ENCODE measurements around the gene STAP2. TPM values are rescaled to one million over a fixed set of nuclear protein-coding genes. Genes with fewer than 3 reads are reported as not detected.

STAP2 gene
- total and polyA plus RNA-seq, 9 of the 15 experiments (the other 6 are each of a cell fraction or from before 2014, with no cell fraction given) = 1.2 to 9.8 (median 4.5) TPM

DNA sequence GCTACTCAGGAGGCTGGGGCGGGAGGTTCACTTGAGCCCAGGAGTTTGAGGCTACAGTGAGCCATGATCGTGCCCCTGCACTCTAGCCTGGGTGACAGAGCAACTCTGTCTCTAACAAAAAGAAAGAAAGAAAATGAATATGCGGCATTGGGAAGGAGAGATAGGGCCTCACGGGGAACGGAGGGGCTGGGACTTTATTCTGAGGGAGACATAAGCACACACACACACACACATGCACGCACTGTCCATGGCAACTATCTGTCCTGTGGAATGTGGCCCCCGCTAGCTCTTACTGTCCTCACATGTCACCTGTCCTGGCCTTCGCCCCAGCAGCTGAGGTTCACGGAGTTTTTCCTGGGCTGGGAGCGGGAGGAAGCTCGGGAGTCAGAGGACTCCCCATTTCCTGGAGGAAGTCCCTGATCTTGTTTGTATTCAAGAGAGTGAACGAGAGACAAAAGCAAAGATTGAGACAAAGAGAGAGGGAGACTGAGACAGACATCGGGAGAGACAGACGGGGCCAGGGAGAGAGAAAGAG, 654 bp downstream of the STAP2 start (continued):
- TF ChIP-seq THRB (CRISPR knock-in tag; conservative IDR thresholded peaks at IDR 0.05) = no peak
- no peak for TF ChIP-seq MYBL2 (IDR thresholded peaks at IDR 0.05; ENCODE audit: low read depth)
- TF ChIP-seq MYBL2 (CRISPR knock-in tag; IDR thresholded peaks at IDR 0.05; ENCODE audit: borderline replicate concordance) = no peak
- no peak; the same call in 1 of the 2 replicates for TF ChIP-seq RB1 (IDR thresholded peaks at IDR 0.05; ENCODE audit: low read depth)
- no peak for TF ChIP-seq NUFIP1 (IDR thresholded peaks at IDR 0.05; ENCODE audit: partially characterized antibody)
- TF ChIP-seq ZNF561 (CRISPR knock-in tag; conservative IDR thresholded peaks at IDR 0.05) = no peak
- no peak for TF ChIP-seq MTF1 (CRISPR knock-in tag; IDR thresholded peaks at IDR 0.05; ENCODE audit: borderline replicate concordance)
- no peak for TF ChIP-seq HDAC6 (IDR thresholded peaks at IDR 0.05; ENCODE audit: low read depth, low read length)
- no peak for TF ChIP-seq CREB5 (CRISPR knock-in tag; IDR thresholded peaks at IDR 0.05)
- no peak for TF ChIP-seq SIRT6 (IDR thresholded peaks at IDR 0.05; ENCODE audit: low read depth, low read length)
- TF ChIP-seq IRF1 (CRISPR knock-in tag; IDR thresholded peaks at IDR 0.05; ENCODE audit: borderline replicate concordance) = no peak
- TF ChIP-seq NFATC3 (IDR thresholded peaks at IDR 0.05) = no peak
- TF ChIP-seq RAD51 (IDR thresholded peaks at IDR 0.05; ENCODE audit: borderline replicate concordance, low read depth) = no peak
- no peak for TF ChIP-seq DMBX1 (CRISPR knock-in tag; IDR thresholded peaks at IDR 0.05; ENCODE audit: borderline replicate concordance)
- TF ChIP-seq ARID2 (IDR thresholded peaks at IDR 0.05) = no peak
- TF ChIP-seq HNRNPH1 (optimal IDR thresholded peaks at IDR 0.05; ENCODE audit: low read depth, low read length) = no peak
